Esophagus squamous epithelium (tissue), 4 donors: ENCODE measurements around the gene GJA1.

Experiments used
- POLR2A ChIP-seq, 4 donors: fragments of 450-650 bp; IDR thresholded peaks; one replicate each; pipeline ENCODE4 v1.6.1; 2017; ENCODE audit warnings: antibody characterized with exemption in 4 of 4, mild to moderate bottlenecking in 4 of 4, moderate library complexity in 3 of 4
- TF ChIP-seq, protein P1 (sequence below), 6 experiments: fragments of 450-650 bp in 4 of 6; fragments of 200-600 bp in 2 of 6; sonication (generic) in 2 of 6; IDR thresholded peaks; one replicate each; pipeline ENCODE4 v1.5.1; 2016 to 2019; ENCODE audit warnings: antibody characterized with exemption in 6 of 6, mild to moderate bottlenecking in 4 of 6, moderate library complexity in 4 of 6

DNA sequence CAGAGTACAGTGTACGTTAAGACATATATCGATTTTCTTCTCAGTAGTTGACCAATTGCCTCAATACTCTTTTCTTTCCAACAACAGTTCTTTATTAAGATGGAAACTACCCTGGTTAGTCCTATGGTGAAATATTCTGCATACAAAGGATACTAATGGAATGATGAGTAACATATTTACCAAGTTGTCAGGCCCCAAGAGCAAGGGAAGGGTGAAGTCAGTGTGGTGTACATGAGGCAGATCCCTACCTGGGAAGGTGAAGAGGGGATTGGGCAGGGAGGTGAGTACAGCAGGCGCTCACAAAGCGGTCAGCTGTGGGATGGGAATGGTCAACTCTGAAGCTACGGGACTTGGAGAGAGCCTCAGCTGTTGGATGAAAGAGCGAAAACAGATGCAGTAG, 29.7 kb downstream of the GJA1 start:
- TF ChIP-seq, protein P1, sequence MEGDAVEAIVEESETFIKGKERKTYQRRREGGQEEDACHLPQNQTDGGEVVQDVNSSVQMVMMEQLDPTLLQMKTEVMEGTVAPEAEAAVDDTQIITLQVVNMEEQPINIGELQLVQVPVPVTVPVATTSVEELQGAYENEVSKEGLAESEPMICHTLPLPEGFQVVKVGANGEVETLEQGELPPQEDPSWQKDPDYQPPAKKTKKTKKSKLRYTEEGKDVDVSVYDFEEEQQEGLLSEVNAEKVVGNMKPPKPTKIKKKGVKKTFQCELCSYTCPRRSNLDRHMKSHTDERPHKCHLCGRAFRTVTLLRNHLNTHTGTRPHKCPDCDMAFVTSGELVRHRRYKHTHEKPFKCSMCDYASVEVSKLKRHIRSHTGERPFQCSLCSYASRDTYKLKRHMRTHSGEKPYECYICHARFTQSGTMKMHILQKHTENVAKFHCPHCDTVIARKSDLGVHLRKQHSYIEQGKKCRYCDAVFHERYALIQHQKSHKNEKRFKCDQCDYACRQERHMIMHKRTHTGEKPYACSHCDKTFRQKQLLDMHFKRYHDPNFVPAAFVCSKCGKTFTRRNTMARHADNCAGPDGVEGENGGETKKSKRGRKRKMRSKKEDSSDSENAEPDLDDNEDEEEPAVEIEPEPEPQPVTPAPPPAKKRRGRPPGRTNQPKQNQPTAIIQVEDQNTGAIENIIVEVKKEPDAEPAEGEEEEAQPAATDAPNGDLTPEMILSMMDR (IDR thresholded peaks at IDR 0.05) = no peak
- no peak for TF ChIP-seq POLR2A (IDR thresholded peaks at IDR 0.05)
